ENCODE measurements around the gene PRUNE2.
"Not testable (repeated sequence)": the region's sequence is repeated elsewhere in the genome, so short reads cannot be mapped to it uniquely, and the experiment has no call there.

Gene PRUNE2

GRCh38 chr9:76784881-76785280 lies 121.0 kb downstream of the PRUNE2 start:
- no peak for DNase-seq

- no peak for DNase-seq
These were observed 133.0 kb downstream of the PRUNE2 start for GRCh38 chr9:76772686-76773445.

- DNase-seq, result no peak
These were observed 139.8 kb downstream of the PRUNE2 start for GRCh38 chr9:76766126-76766525.

- DNase-seq, result no peak
These were observed 141.8 kb downstream of the PRUNE2 start, which contains the start of gene PCA3 for GRCh38 chr9:76764138-76764537. Gene PCA3 (plus strand): TSS chr9:76764438.

GRCh38 chr9:76761448-76761847 lies 144.5 kb downstream of the PRUNE2 start:
- DNase-seq, result no peak

- DNase-seq, result no peak
These were observed 146.2 kb downstream of the PRUNE2 start for GRCh38 chr9:76759732-76760131.

GRCh38 chr9:76758476-76758875 lies 147.4 kb downstream of the PRUNE2 start:
- DNase-seq, result no peak

GRCh38 chr9:76756941-76757673 lies 148.8 kb downstream of the PRUNE2 start:
- DNase-seq, result no peak

- DNase-seq, result no peak
These were observed 149.7 kb downstream of the PRUNE2 start for GRCh38 chr9:76756268-76756640.

GRCh38 chr9:76751001-76751400 lies 154.9 kb downstream of the PRUNE2 start:
- no peak for DNase-seq

GRCh38 chr9:76744336-76744735 lies 161.6 kb downstream of the PRUNE2 start:
- DNase-seq, result no peak

- DNase-seq, result no peak
These were observed 162.0 kb downstream of the PRUNE2 start for GRCh38 chr9:76743931-76744330.

- not testable (repeated sequence) for DNase-seq
These were observed 163.0 kb downstream of the PRUNE2 start for GRCh38 chr9:76742890-76743289.

GRCh38 chr9:76741524-76741923 lies 164.4 kb downstream of the PRUNE2 start:
- no peak for DNase-seq

- no peak for DNase-seq
These were observed 167.5 kb downstream of the PRUNE2 start for GRCh38 chr9:76738402-76738801.

GRCh38 chr9:76737154-76737902 lies 168.6 kb downstream of the PRUNE2 start:
- DNase-seq, result no peak

- DNase-seq, result no peak
These were observed 171.2 kb downstream of the PRUNE2 start for GRCh38 chr9:76734716-76735115.

GRCh38 chr9:76733096-76733495 lies 172.8 kb downstream of the PRUNE2 start:
- no peak for DNase-seq

GRCh38 chr9:76732341-76732958 lies 173.5 kb downstream of the PRUNE2 start:
- no peak for DNase-seq

- no peak for DNase-seq
These were observed 175.1 kb downstream of the PRUNE2 start for GRCh38 chr9:76730801-76731200.

GRCh38 chr9:76729980-76730737 lies 175.8 kb downstream of the PRUNE2 start:
- DNase-seq, result no peak

GRCh38 chr9:76729116-76729515 lies 176.8 kb downstream of the PRUNE2 start:
- DNase-seq, result no peak

Measured in activated effector memory CD4-positive, alpha-beta T cell treated with anti-CD3 and anti-CD28 coated beads, Interleukin-2, amount 50 U/mL, for 16 hours (primary cell).